ENCODE results near the gene RBBP6. TPM values are rescaled to one million over a fixed set of nuclear protein-coding genes. Genes with fewer than 3 reads are reported as not detected.

RBBP6 gene
- total RNA-seq, 1 donor from 2014 or later, result 33.0 TPM

DNA sequence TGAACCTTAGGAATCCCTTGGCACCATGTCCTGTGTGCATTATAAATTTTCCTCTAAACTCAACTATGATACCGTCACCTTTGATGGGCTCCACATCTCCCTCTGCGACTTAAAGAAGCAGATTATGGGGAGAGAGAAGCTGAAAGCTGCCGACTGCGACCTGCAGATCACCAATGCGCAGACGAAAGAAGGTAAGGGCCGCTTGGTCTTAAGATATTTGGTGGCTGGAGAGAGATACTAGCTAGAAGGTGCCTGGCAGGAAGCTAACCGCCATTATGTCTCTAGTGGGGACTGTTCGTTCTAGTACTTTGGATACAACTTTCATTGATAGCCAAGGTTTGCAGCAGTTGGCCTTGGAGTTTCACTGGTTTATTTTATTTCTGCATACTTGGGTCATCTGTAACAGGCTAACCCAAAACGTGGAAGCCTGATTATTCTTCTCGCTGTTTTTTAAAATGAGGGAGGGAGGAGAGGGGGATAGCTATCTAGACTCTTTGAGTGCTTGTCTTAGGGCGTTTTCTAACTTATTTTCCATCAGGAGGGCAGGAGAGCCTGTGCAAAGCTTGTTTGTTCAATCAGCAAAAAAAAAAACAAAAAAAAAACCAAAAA is 1.3 kb downstream of the RBBP6 start:
- no peak for DNase-seq (ENCODE audit: low spot score)
- Mint-ChIP-seq H3K27me3 (ENCODE audit: low read depth) (no peaks in the 10 kb centered on the region), H3K9me3 (ENCODE audit: low read depth) (no peaks in the 10 kb centered on the region), H3K4me1 (ENCODE audit: low read depth) (peaks cover 44% of the 10 kb centered on the region), H3K4me3 (ENCODE audit: unreplicated experiment) (peak overlapping the region; percentile 100), H3K36me3 (ENCODE audit: low read depth) (peaks cover 4% of the 10 kb centered on the region), H3K27ac (ENCODE audit: unreplicated experiment) (peak overlapping the region; percentile 89)
- TF ChIP-seq, protein P1, sequence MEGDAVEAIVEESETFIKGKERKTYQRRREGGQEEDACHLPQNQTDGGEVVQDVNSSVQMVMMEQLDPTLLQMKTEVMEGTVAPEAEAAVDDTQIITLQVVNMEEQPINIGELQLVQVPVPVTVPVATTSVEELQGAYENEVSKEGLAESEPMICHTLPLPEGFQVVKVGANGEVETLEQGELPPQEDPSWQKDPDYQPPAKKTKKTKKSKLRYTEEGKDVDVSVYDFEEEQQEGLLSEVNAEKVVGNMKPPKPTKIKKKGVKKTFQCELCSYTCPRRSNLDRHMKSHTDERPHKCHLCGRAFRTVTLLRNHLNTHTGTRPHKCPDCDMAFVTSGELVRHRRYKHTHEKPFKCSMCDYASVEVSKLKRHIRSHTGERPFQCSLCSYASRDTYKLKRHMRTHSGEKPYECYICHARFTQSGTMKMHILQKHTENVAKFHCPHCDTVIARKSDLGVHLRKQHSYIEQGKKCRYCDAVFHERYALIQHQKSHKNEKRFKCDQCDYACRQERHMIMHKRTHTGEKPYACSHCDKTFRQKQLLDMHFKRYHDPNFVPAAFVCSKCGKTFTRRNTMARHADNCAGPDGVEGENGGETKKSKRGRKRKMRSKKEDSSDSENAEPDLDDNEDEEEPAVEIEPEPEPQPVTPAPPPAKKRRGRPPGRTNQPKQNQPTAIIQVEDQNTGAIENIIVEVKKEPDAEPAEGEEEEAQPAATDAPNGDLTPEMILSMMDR (IDR thresholded peaks at IDR 0.05), result no peak

DNA sequence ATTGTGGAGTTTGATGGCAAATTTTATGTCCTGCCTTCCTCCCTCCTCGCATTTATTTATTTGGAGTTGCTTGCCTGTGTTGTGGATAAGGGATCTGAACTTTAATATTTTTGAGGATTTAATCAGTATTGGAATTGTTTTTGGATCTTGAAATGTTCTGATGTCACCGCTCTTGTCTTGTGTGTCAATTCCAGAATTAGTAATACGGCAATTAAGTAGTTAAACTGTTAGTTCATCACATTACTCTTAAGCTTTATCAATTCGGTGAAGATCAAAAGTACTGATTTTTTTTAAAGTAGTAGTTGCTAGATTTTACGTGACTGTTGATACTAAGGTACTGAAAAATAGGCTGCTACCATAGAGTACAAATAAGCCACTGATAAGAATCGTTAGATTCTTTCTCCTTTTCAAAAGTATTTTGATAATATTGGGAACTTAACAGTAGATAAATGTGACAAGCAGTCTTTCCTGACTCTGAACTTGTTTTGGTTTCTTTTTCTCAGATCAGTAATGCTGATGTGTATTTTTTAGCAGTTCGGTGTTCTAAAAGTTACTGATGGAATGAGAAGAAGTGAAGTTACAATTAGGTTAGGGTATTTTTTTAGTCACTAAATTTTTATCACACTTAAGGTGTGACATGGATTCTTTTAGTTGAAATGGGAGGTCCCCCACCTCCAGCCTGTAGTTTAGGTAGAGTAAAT is 2.0 kb downstream of the RBBP6 start:
- Mint-ChIP-seq H3K27ac (ENCODE audit: unreplicated experiment) (peak overlapping the region; percentile 89), H3K4me3 (ENCODE audit: unreplicated experiment) (peak overlapping the region; percentile 100), H3K36me3 (ENCODE audit: low read depth) (peaks cover 5% of the 10 kb centered on the region), H3K9me3 (ENCODE audit: low read depth) (no peaks in the 10 kb centered on the region), H3K27me3 (ENCODE audit: low read depth) (no peaks in the 10 kb centered on the region), H3K4me1 (ENCODE audit: low read depth) (peaks cover 45% of the 10 kb centered on the region)
- TF ChIP-seq, protein P1 (IDR thresholded peaks at IDR 0.05), result no peak
- no peak for DNase-seq (ENCODE audit: low spot score)

DNA sequence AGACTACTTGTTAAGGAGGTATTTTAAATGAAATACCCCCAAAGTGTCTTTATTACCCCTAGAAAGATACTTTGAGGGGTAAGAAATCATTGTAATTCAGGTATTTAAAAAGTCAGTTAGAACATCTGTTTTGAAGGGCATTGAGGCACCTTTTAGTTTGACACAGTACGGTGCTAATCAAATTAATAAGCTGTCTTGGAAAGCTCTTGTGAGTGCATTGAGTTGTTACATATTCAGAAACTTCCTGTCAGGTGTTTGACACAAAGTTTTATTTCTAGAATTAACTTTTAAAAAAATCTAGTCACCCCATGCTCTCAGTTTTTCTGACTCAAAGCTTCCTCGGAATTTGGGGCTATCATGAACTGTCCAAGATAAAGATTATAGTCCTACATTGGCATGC is 4.6 kb downstream of the RBBP6 start:
- Mint-ChIP-seq H3K4me1 (ENCODE audit: low read depth) (peaks cover 45% of the 10 kb centered on the region), H3K36me3 (ENCODE audit: low read depth) (peaks cover 10% of the 10 kb centered on the region), H3K4me3 (ENCODE audit: unreplicated experiment) (no peak overlapping the region), H3K27me3 (ENCODE audit: low read depth) (no peaks in the 10 kb centered on the region), H3K27ac (ENCODE audit: unreplicated experiment) (peak overlapping the region; percentile 76), H3K9me3 (ENCODE audit: low read depth) (no peaks in the 10 kb centered on the region)
- no peak for DNase-seq (ENCODE audit: low spot score)
- TF ChIP-seq, protein P1 (IDR thresholded peaks at IDR 0.05), result no peak

- peaks cover 45% of the 10 kb centered on the region for H3K4me1 Mint-ChIP-seq (ENCODE audit: low read depth)
- no peaks in the 10 kb centered on the region for H3K9me3 Mint-ChIP-seq (ENCODE audit: low read depth)
- peak overlapping the region; percentile 76 for H3K27ac Mint-ChIP-seq (ENCODE audit: unreplicated experiment)
- no peaks in the 10 kb centered on the region for H3K27me3 Mint-ChIP-seq (ENCODE audit: low read depth)
- peaks cover 12% of the 10 kb centered on the region for H3K36me3 Mint-ChIP-seq (ENCODE audit: low read depth)
- TF ChIP-seq, protein P1 (IDR thresholded peaks at IDR 0.05), result no peak
- DNase-seq (ENCODE audit: low spot score), result no peak
- H3K4me3 Mint-ChIP-seq (ENCODE audit: unreplicated experiment), result peak overlapping the region; percentile 17
These were observed 5.3 kb downstream of the RBBP6 start for GRCh38 chr16:24544640-24545039.

DNA sequence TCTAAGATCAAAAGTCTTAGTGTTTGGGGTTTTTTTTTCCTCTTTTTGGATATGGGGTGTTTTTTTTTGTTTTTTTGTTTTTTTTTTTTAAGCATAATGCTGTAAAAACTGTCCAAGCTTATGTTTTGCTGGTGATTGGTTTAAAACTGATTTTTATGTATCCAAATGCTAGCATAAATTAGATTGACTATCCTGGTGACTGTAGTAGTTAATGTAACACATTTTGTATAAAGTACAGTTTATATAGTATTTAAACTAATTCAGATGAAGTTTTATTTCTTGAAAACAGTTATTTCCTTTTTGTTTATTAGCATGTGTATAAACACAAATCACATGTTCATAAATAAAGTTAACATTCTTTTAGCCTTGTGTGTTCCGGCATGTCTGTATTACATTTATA is 10.9 kb downstream of the RBBP6 start:
- no peaks in the 10 kb centered on the region for H3K27me3 Mint-ChIP-seq (ENCODE audit: low read depth)
- H3K27ac Mint-ChIP-seq (ENCODE audit: unreplicated experiment), result no peak overlapping the region
- H3K9me3 Mint-ChIP-seq (ENCODE audit: low read depth), result no peaks in the 10 kb centered on the region
- TF ChIP-seq, protein P1 (IDR thresholded peaks at IDR 0.05), result no peak
- no peak for DNase-seq (ENCODE audit: low spot score)
- no peak overlapping the region for H3K4me3 Mint-ChIP-seq (ENCODE audit: unreplicated experiment)
- H3K36me3 Mint-ChIP-seq (ENCODE audit: low read depth), result peaks cover 11% of the 10 kb centered on the region
- peaks cover 5% of the 10 kb centered on the region for H3K4me1 Mint-ChIP-seq (ENCODE audit: low read depth)

Data from chondrocyte (in vitro differentiated cells).